Neural cell (in vitro differentiated cells): ENCODE results near the gene FOLH1.
"Not testable (repeated sequence)": the region's sequence is repeated elsewhere in the genome, so short reads cannot be mapped to it uniquely, and the experiment has no call there.

Source experiments
- CTCF ChIP-seq: fragments of 450-650 bp; IDR thresholded peaks from 2 replicates; pipeline ENCODE4 v1.5.1; 2014; ENCODE audit warnings: antibody characterized with exemption, mild to moderate bottlenecking, moderate library complexity; ENCODE audit not compliant: poor library complexity, severe bottlenecking
- EP300 ChIP-seq: fragments of 450-650 bp; conservative IDR thresholded peaks from 2 replicates; pipeline ENCODE4 v1.6.1; 2014; ENCODE audit warnings: antibody characterized with exemption, mild to moderate bottlenecking, moderate library complexity; ENCODE audit not compliant: poor library complexity, severe bottlenecking
- EZH2 ChIP-seq: fragments of 200-600, 300-800 bp; shearing (Covaris generic), sonication (generic); IDR thresholded peaks from 2 replicates; pipeline ENCODE4 v1.6.1; 2014; ENCODE audit warnings: antibody characterized with exemption, low read length, borderline replicate concordance, mild to moderate bottlenecking; ENCODE audit not compliant: insufficient read depth, poor library complexity, severe bottlenecking
- POLR2AphosphoS5 ChIP-seq: IDR thresholded peaks from 2 replicates; pipeline ENCODE4 v1.6.1; 2012
- TAF1 ChIP-seq: IDR thresholded peaks from 2 replicates; pipeline ENCODE4 v1.6.1; 2012; ENCODE audit warnings: low read depth
- TF ChIP-seq, protein P1 (sequence below): IDR thresholded peaks from 2 replicates; pipeline ENCODE4 v1.6.1; 2012; ENCODE audit warnings: borderline replicate concordance

DNA sequence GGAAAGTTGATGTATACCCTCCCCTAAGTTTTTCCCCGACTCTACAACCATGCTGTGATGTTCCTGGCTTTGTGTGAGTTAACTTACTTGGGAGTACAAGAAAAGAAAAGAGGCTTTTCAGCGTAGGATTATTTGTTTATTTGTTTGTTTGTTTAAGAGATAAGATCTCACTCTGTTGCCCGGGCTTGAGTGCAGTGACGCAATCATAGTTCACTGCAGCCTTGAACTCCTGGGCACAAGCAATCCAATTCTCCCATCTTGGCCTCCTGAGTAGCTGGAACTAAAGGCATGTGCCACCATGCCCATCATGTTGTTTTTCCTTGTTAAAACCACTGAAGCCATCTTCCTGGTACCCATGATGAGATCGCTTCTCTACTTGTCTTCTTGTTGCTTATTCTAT, 24.6 kb upstream of the FOLH1 start:
- TF ChIP-seq TAF1, CTCF, EP300, EZH2, POLR2AphosphoS5: not testable (repeated sequence)
- TF ChIP-seq, protein P1, sequence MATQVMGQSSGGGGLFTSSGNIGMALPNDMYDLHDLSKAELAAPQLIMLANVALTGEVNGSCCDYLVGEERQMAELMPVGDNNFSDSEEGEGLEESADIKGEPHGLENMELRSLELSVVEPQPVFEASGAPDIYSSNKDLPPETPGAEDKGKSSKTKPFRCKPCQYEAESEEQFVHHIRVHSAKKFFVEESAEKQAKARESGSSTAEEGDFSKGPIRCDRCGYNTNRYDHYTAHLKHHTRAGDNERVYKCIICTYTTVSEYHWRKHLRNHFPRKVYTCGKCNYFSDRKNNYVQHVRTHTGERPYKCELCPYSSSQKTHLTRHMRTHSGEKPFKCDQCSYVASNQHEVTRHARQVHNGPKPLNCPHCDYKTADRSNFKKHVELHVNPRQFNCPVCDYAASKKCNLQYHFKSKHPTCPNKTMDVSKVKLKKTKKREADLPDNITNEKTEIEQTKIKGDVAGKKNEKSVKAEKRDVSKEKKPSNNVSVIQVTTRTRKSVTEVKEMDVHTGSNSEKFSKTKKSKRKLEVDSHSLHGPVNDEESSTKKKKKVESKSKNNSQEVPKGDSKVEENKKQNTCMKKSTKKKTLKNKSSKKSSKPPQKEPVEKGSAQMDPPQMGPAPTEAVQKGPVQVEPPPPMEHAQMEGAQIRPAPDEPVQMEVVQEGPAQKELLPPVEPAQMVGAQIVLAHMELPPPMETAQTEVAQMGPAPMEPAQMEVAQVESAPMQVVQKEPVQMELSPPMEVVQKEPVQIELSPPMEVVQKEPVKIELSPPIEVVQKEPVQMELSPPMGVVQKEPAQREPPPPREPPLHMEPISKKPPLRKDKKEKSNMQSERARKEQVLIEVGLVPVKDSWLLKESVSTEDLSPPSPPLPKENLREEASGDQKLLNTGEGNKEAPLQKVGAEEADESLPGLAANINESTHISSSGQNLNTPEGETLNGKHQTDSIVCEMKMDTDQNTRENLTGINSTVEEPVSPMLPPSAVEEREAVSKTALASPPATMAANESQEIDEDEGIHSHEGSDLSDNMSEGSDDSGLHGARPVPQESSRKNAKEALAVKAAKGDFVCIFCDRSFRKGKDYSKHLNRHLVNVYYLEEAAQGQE = not testable (repeated sequence)
